RWPE2 (cell line): ENCODE measurements around the gene IRF2BP2.

Source experiments
- ATAC-seq: fragments of 200-7000 bp; cut with Tn5 transposase; 3 replicates; pipeline ENCODE4 v1.9.1; 2021; ENCODE audit warnings: low read depth
- DNase-seq: peaks from one replicate; pipeline ENCODE4 v3.0.0-alpha.2; 2020; ENCODE audit warnings: low spot score
- H3K27ac ChIP-seq: fragments of 450-650 bp; 2 replicates; pipeline ENCODE4 v1.5.1; 2017; ENCODE audit warnings: mild to moderate bottlenecking; ENCODE audit not compliant: poor library complexity, severe bottlenecking
- H3K27me3 ChIP-seq: fragments of 250-450 bp; sonication (Bioruptor Pico); 2 replicates; pipeline ENCODE4 v1.5.1; 2021; ENCODE audit warnings: mild to moderate bottlenecking, moderate library complexity; ENCODE audit not compliant: insufficient read depth, poor library complexity, severe bottlenecking
- H3K36me3 ChIP-seq: fragments of 250-450 bp; sonication (Bioruptor Pico); 2 replicates; pipeline ENCODE4 v1.5.1; 2020; ENCODE audit warnings: low read depth, mild to moderate bottlenecking, moderate library complexity
- H3K4me1 ChIP-seq: fragments of 250-450 bp; sonication (Bioruptor Pico); 2 replicates; pipeline ENCODE4 v1.5.1; 2021; ENCODE audit warnings: mild to moderate bottlenecking, moderate library complexity; ENCODE audit not compliant: insufficient read depth, poor library complexity, severe bottlenecking
- H3K4me3 ChIP-seq: fragments of 250-450 bp; sonication (Bioruptor Pico); 2 replicates; pipeline ENCODE4 v1.5.1; 2021; ENCODE audit warnings: mild to moderate bottlenecking, moderate library complexity; ENCODE audit not compliant: severe bottlenecking
- H3K9me3 ChIP-seq: fragments of 250-450 bp; sonication (Bioruptor Pico); 2 replicates; pipeline ENCODE4 v1.5.1; 2021; ENCODE audit warnings: mild to moderate bottlenecking, moderate library complexity; ENCODE audit not compliant: severe bottlenecking
- CTCF ChIP-seq: fragments of 450-650 bp; IDR thresholded peaks from one replicate; pipeline ENCODE4 v1.5.1; 2017; ENCODE audit warnings: mild to moderate bottlenecking, moderate library complexity; ENCODE audit not compliant: poor library complexity, severe bottlenecking

The IRF2BP2 gene

GRCh38 chr1:234578735-234579134 lies 31.2 kb downstream of the IRF2BP2 start:
- no peak for DNase-seq
- H3K27me3 ChIP-seq = no peaks in the 10 kb centered on the region
- TF ChIP-seq CTCF = no peak
- H3K27ac ChIP-seq = no peak overlapping the region
- H3K9me3 ChIP-seq = no peaks in the 10 kb centered on the region
- H3K36me3 ChIP-seq = no peaks in the 10 kb centered on the region
- no peaks in the 10 kb centered on the region for H3K4me1 ChIP-seq
- no peak overlapping the region for H3K4me3 ChIP-seq
- no peak for ATAC-seq

GRCh38 chr1:234578087-234578486 lies 31.9 kb downstream of the IRF2BP2 start:
- ATAC-seq (no peak), DNase-seq (no peak)
- Histone ChIP-seq H3K27me3 (no peaks in the 10 kb centered on the region), H3K36me3 (no peaks in the 10 kb centered on the region), H3K4me1 (no peaks in the 10 kb centered on the region), H3K4me3 (no peak overlapping the region), H3K9me3 (no peaks in the 10 kb centered on the region), H3K27ac (no peak overlapping the region)
- no peak for TF ChIP-seq CTCF

GRCh38 chr1:234573711-234574299 lies 36.2 kb downstream of the IRF2BP2 start:
- TF ChIP-seq CTCF = no peak
- H3K4me1 ChIP-seq = no peaks in the 10 kb centered on the region
- ATAC-seq = no peak
- H3K27me3 ChIP-seq = no peaks in the 10 kb centered on the region
- H3K9me3 ChIP-seq = no peaks in the 10 kb centered on the region
- H3K36me3 ChIP-seq = no peaks in the 10 kb centered on the region
- no peak overlapping the region for H3K4me3 ChIP-seq
- no peak overlapping the region for H3K27ac ChIP-seq
- DNase-seq = no peak

- no peaks in the 10 kb centered on the region for H3K9me3 ChIP-seq
- no peak for TF ChIP-seq CTCF
- H3K27me3 ChIP-seq = no peaks in the 10 kb centered on the region
- no peak overlapping the region for H3K4me3 ChIP-seq
- H3K36me3 ChIP-seq = no peaks in the 10 kb centered on the region
- DNase-seq (no peak), ATAC-seq (no peak)
- H3K27ac ChIP-seq = no peak overlapping the region
- no peaks in the 10 kb centered on the region for H3K4me1 ChIP-seq
These were observed 37.0 kb downstream of the IRF2BP2 start for GRCh38 chr1:234572966-234573365.

GRCh38 chr1:234571702-234572101 lies 38.3 kb downstream of the IRF2BP2 start:
- Histone ChIP-seq H3K36me3 (no peaks in the 10 kb centered on the region), H3K27me3 (no peaks in the 10 kb centered on the region), H3K4me1 (no peaks in the 10 kb centered on the region), H3K27ac (no peak overlapping the region), H3K9me3 (no peaks in the 10 kb centered on the region), H3K4me3 (no peak overlapping the region)
- DNase-seq = no peak
- TF ChIP-seq CTCF = no peak
- no peak for ATAC-seq
